ENCODE data around the gene PACSIN3. TPM values are rescaled to one million over a fixed set of nuclear protein-coding genes. Genes with fewer than 3 reads are reported as not detected.

PACSIN3 gene
- total and polyA plus RNA-seq, 2 of the 8 experiments (the other 6 are each of a cell fraction or from before 2014, with no cell fraction given) = 23.8 to 47.2 TPM

GRCh38 chr11:47204637-47204989 is 18.4 kb upstream of the PACSIN3 start:
- H2AK5ac ChIP-seq (ENCODE audit: low read depth, low read length) = no peak overlapping the region
- H4K8ac ChIP-seq (ENCODE audit: extremely low read depth, insufficient read depth, low read length) = no peak overlapping the region
- no peaks in the 10 kb centered on the region for H3K27me3 ChIP-seq (replicated peaks in 1 of 4; ENCODE audit: control insufficient read depth in 3 of 4, extremely low read depth in 1 of 4, insufficient read depth in 3 of 4, low read length in 3 of 4)
- peak overlapping the region; percentile 37; the same call in 1 of the 2 replicates for H2BK5ac ChIP-seq (ENCODE audit: low read depth, low read length)
- no peak overlapping the region for H3K4ac ChIP-seq (replicated peaks; ENCODE audit: insufficient read length, low read depth, low read length)
- no peak overlapping the region for H2BK20ac ChIP-seq (ENCODE audit: low read length)
- H3K4me3 ChIP-seq (ENCODE audit: extremely low read depth in 1 of 4, insufficient read depth in 2 of 4, low read depth in 3 of 4, low read length in 4 of 4) = no peak overlapping the region
- H3K9ac ChIP-seq (replicated peaks in 1 of 4; ENCODE audit: extremely low read depth in 1 of 4, low read depth in 3 of 4, low read length in 3 of 4) = peak overlapping the region in 1 of 4 experiments; percentile 27; a peak in 2 of 7 replicates
- H3K79me1 ChIP-seq (ENCODE audit: low read depth, low read length) = no peaks in the 10 kb centered on the region
- DNase-seq (ENCODE audit: low read depth in 1 of 2, low spot score in 2 of 2) (no peak), FAIRE-seq (peak; percentile 28)
- H4K20me1 ChIP-seq (replicated peaks in 1 of 2; ENCODE audit: control insufficient read depth in 1 of 2, insufficient read depth in 2 of 2, low read length in 2 of 2) = no peaks in the 10 kb centered on the region
- peak overlapping the region; percentile 93; the same call in 1 of the 2 replicates for H2BK12ac ChIP-seq (ENCODE audit: low read depth, low read length)
- H3K4me1 ChIP-seq (replicated peaks in 1 of 4; ENCODE audit: control insufficient read depth in 3 of 4, insufficient read depth in 4 of 4, low read length in 3 of 4) = peaks cover 2 to 7% (median 5%) of the 10 kb centered on the region in 4 experiments; a peak in 6 of 7 replicates
- POLR2A ChIA-PET (ENCODE audit: partially characterized antibody) = interaction anchor here (0.6 to 2.5 kb wide), 5 partner anchors 10 to 806 kb away, joined by 3 to 16 read pairs (median 4); partner anchors contain the start of genes DDB2 and PACSIN3
- no peak overlapping the region for H4K91ac ChIP-seq (replicated peaks; ENCODE audit: insufficient read length, low read length)
- no peaks in the 10 kb centered on the region for H3K36me3 ChIP-seq (ENCODE audit: control insufficient read depth in 2 of 4, insufficient read depth in 4 of 4, low read length in 3 of 4)
- H2BK120ac ChIP-seq (replicated peaks; ENCODE audit: low read depth, low read length) = no peak overlapping the region
- H3K23ac ChIP-seq (ENCODE audit: insufficient read length) = no peak overlapping the region
- peak overlapping the region; percentile 78 for H2AFZ ChIP-seq (ENCODE audit: low read length)
- CTCF ChIA-PET (ENCODE audit: partially characterized antibody) = interaction anchor here (0.5 to 21.5 kb wide), 8 partner anchors 15 to 185 kb away, joined by 3 to 247 read pairs (median 4); partner anchors contain the start of genes ARFGAP2 and PACSIN3
- WGBS, 2 experiments (ENCODE audit: extremely low coverage in 1 of 2, insufficient coverage in 1 of 2, insufficient read length in 1 of 2, insufficient replicate concordance in 2 of 2, low coverage in 1 of 2, low lambda C conversion rate in 2 of 2, missing lambda C conversion rate in 1 of 2) = 36% methylated on average over 2 of the region's 2 CpGs; no CpG with 5 or more reads in 1 of the 2 experiments
- H3K9me3 ChIP-seq (ENCODE audit: insufficient read depth in 2 of 2, low read depth in 1 of 2, low read length in 1 of 2) = no peaks in the 10 kb centered on the region
- no peak overlapping the region for H4K5ac ChIP-seq (ENCODE audit: insufficient read length, low read depth, low read length)
- H3K14ac ChIP-seq (ENCODE audit: insufficient read length) = no peak overlapping the region
- no peaks in the 10 kb centered on the region for H3K23me2 ChIP-seq (ENCODE audit: low read depth, low read length)
- peak overlapping the region; percentile 53; the same call in 1 of the 2 replicates for H2BK15ac ChIP-seq (ENCODE audit: low read length)
- no peaks in the 10 kb centered on the region for H3K79me2 ChIP-seq (ENCODE audit: control insufficient read depth in 1 of 2, insufficient read depth in 2 of 2, low read length in 2 of 2)
- 0 out of 2 replicates have a peak overlapping the region, but pooled peaks have one; percentile 42 for H3K27ac ChIP-seq (ENCODE audit: low read depth, low read length)
- TF ChIP-seq EGR1 (IDR thresholded peaks at IDR 0.05; ENCODE audit: borderline replicate concordance, low read depth, low read length) (no peak), TAF1 (IDR thresholded peaks at IDR 0.05; ENCODE audit: low read depth, low read length) (0 out of 2 replicates have a peak, but pooled peaks have one; percentile 19), HDAC2 (IDR thresholded peaks at IDR 0.05; ENCODE audit: borderline replicate concordance in 1 of 2, low read depth in 2 of 2, low read length in 2 of 2) (no peak), CBX5 (IDR thresholded peaks at IDR 0.05; ENCODE audit: low read depth, low read length) (no peak)
- H3K4me2 ChIP-seq (ENCODE audit: insufficient read depth in 1 of 2, low read depth in 2 of 2, low read length in 2 of 2) = peak overlapping the region; percentile 44 to 54
- H3K56ac ChIP-seq (replicated peaks; ENCODE audit: insufficient read length, low read depth, low read length) = no peak overlapping the region
- peak overlapping the region; percentile 65; the same call in 1 of the 2 replicates for H3K18ac ChIP-seq (ENCODE audit: extremely low read depth, low read length)
